ENCODE results near the gene NSUN2.

The NSUN2 gene

DNA sequence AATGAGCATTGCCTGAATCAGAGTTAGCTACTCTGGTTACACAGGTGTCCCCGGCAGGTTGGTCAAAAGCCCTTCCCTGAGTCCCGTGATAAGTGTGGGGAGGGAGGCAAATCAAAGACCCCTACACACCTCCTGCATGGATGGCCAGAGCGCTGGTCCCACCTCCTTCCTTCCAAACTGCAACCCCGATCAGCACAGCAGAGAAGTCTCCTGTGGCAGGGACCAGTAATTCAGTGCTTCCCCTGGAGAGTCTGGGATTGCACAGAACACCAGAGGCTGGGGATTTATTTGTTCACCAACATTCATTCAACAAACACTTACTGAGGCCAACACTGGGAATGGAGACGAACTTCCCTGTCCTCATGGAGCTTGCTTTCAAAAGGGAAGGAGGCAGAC is 46.2 kb downstream of the NSUN2 start:
- Mint-ChIP-seq H3K27ac (no peak overlapping the region), H3K4me3 (no peak overlapping the region), H3K36me3 (ENCODE audit: low read depth) (no peaks in the 10 kb centered on the region), H3K27me3 (peaks cover 51% of the 10 kb centered on the region), H3K4me1 (ENCODE audit: low read depth) (no peaks in the 10 kb centered on the region), H3K9me3 (no peaks in the 10 kb centered on the region)
- no peak for DNase-seq

DNA sequence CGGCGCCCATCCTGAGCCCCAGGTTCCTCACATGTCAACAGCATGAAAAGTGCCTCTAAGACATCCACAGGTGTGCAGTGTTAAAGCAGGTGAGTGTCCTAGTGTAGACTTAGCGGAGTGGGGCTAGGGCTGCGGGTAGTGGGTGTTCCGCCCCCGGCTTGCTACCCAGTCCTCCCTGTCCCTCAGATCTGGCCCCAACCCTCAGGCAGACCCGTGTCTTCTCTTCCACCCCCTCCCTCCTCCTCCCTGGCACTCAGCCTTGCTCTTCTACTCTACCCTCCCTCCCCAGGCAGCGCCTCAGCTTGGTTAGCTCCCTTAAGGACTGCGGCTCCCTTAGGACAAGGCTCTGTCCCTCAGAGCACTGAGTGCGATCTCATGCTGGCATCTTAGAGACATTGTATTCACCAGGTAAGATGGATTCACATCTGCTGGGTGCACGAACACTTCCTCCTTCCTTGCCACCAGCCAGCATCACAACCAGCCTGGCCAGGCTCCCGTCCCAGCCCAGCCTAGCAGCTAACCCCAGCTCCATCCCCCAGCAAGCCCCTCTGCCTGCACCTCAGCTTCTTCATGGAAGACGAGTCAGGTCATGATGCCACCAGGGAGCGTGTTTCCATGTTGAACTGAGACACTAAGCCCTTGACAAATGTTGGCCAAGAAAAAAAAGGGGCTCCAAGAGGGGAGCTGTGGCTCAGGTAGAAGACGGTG is 46.8 kb downstream of the NSUN2 start:
- no peaks in the 10 kb centered on the region for H3K4me1 Mint-ChIP-seq (ENCODE audit: low read depth)
- peaks cover 56% of the 10 kb centered on the region for H3K27me3 Mint-ChIP-seq
- H3K36me3 Mint-ChIP-seq (ENCODE audit: low read depth) = no peaks in the 10 kb centered on the region
- H3K27ac Mint-ChIP-seq = no peak overlapping the region
- H3K4me3 Mint-ChIP-seq = no peak overlapping the region
- no peak for DNase-seq
- no peaks in the 10 kb centered on the region for H3K9me3 Mint-ChIP-seq

DNA sequence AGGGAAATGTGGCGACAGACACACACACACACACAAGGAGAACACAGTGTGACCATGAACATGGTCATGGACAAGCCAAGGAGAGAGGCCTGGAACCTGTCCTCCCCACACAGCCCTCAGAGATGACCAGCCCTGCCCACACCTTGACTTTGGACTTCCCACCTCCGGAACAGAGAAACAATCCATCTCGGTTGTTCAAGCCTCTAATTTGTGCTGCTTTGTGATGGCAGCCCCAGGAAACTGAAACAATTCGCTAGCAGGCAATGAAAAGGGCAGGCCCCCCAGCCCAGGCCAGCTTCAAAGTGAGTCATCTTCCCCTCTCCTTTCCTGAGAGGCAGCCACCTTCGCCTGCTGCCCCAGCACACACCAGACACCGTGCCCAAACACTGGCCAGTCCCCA is 47.7 kb downstream of the NSUN2 start:
- H3K27me3 Mint-ChIP-seq = peaks cover 63% of the 10 kb centered on the region
- H3K9me3 Mint-ChIP-seq = no peaks in the 10 kb centered on the region
- no peak overlapping the region for H3K27ac Mint-ChIP-seq
- DNase-seq = no peak
- H3K4me1 Mint-ChIP-seq (ENCODE audit: low read depth) = no peaks in the 10 kb centered on the region
- no peaks in the 10 kb centered on the region for H3K36me3 Mint-ChIP-seq (ENCODE audit: low read depth)
- H3K4me3 Mint-ChIP-seq = no peak overlapping the region

DNA sequence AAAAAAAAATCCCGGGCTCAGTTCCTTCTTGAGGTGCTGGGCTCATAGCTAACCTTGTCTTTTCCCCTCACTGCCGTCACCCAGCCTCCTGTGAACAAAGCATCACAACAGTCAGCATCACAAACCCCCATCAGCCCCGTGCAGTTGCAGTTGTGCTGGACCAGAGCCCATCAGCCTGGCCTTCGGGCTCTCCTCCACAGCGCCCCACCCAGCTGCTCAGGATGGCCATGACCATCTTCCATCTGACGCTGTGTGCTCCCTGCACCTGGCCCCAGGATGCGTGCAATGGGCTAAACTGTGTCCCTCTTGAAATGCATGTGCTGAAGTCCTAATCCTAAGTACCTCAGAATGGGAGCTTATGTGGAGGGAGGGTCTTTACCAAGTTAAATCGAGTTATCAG is 48.1 kb downstream of the NSUN2 start:
- DNase-seq = no peak
- Mint-ChIP-seq H3K27ac (no peak overlapping the region), H3K9me3 (no peaks in the 10 kb centered on the region), H3K27me3 (peaks cover 67% of the 10 kb centered on the region), H3K36me3 (ENCODE audit: low read depth) (no peaks in the 10 kb centered on the region), H3K4me3 (no peak overlapping the region), H3K4me1 (ENCODE audit: low read depth) (no peaks in the 10 kb centered on the region)

DNA sequence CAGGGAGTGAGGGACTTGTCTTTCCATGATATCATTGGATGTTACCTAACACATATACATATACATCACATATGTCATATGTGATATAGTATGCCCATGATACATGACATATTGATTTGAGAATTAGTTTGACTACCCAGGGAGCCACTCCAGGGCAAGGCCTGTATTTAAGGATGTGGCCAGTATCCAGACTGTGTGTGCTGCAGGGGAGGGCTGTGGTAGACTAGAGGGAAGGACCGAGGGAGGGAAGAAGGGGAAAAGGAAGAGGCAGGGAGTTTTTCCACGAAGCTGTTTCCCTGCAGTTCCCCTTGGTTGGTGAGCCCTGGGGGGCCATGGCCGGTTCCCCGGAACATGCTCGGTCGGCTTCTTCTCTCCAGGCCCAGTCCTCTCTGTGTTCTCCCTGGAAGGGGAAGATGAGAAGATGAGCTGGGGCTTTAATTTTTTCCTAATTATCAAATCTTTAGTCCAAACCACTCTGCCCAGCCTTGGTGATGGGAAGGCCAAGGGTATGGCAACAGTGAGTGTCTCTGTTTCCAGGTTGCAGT is 48.7 kb downstream of the NSUN2 start:
- Mint-ChIP-seq H3K27me3 (peaks cover 72% of the 10 kb centered on the region), H3K9me3 (no peaks in the 10 kb centered on the region), H3K4me3 (no peak overlapping the region), H3K36me3 (ENCODE audit: low read depth) (no peaks in the 10 kb centered on the region), H3K4me1 (ENCODE audit: low read depth) (no peaks in the 10 kb centered on the region), H3K27ac (no peak overlapping the region)
- no peak for DNase-seq

DNA sequence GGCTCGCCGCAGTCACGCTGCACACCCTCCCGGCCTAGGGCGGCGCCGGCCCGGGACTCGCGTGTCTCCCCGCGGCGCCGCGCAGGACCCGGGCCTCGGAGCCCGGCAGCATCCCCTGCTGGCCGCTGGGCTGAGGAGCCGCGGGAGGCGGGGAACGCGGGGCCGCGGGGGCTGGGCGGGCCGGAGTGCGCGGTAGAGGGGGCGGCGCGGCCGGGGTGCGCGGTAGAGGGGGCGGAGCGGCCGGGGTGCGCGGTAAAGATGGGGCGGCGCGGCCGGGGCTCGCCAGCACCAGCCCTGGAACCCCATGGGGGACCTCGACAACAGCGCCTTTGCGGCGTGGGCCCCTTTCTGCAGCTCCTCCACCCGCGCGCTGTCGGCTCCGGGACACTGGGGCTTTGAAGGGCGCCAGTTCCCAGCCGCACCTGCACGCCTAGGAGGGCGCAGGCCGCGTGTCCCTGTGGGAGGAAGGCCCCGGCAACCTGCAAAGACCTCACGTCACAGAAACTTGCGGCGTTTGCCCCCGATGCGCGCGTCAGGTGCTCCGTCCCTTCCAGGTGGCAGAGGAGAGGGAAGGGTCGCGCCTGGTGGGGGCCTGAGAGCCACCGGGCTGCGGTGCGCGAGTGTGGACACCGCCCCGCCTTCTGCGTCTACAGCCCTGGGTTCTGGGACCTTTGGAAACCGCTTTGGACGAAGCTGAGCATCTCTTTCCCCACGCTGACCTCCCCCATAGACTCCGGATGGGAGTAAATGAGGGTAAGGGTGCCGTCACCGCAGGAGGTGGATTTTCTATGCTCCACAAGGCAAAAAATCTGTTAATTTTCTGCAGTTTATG is 49.6 kb downstream of the NSUN2 start:
- no peak for DNase-seq
- Mint-ChIP-seq H3K36me3 (ENCODE audit: low read depth) (no peaks in the 10 kb centered on the region), H3K9me3 (no peaks in the 10 kb centered on the region), H3K4me3 (no peak overlapping the region), H3K4me1 (ENCODE audit: low read depth) (no peaks in the 10 kb centered on the region), H3K27me3 (peaks cover 80% of the 10 kb centered on the region), H3K27ac (no peak overlapping the region)

DNA sequence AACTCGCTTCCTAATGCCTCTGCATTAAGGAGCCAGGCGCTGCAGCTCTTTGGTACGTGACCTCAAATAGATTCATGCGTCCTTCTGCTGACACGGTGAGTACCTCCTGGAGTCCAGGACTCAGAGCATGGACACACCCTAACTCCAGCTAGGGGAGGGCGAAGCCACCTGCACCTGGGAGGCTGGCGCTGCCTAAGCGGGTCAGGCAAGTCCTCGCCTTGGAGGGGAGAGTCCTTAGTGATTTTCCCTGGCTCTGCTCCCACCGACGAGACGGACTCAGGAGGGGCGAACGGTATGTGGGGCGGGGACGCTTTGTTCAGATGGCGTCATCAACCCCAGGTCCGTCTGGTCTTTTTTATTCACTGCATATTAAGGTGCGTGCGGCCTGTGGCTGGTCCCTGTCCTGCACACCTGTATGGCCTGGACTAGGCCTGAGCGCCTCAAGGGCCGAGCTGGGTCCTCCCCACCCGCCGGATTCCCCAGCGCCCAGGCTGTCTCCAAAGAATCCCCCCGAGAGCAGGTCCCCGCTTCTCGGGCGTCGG is 50.3 kb downstream of the NSUN2 start:
- H3K27me3 Mint-ChIP-seq = peaks cover 87% of the 10 kb centered on the region
- no peaks in the 10 kb centered on the region for H3K9me3 Mint-ChIP-seq
- H3K36me3 Mint-ChIP-seq (ENCODE audit: low read depth) = no peaks in the 10 kb centered on the region
- H3K4me1 Mint-ChIP-seq (ENCODE audit: low read depth) = no peaks in the 10 kb centered on the region
- H3K27ac Mint-ChIP-seq = no peak overlapping the region
- H3K4me3 Mint-ChIP-seq = no peak overlapping the region
- no peak for DNase-seq

DNA sequence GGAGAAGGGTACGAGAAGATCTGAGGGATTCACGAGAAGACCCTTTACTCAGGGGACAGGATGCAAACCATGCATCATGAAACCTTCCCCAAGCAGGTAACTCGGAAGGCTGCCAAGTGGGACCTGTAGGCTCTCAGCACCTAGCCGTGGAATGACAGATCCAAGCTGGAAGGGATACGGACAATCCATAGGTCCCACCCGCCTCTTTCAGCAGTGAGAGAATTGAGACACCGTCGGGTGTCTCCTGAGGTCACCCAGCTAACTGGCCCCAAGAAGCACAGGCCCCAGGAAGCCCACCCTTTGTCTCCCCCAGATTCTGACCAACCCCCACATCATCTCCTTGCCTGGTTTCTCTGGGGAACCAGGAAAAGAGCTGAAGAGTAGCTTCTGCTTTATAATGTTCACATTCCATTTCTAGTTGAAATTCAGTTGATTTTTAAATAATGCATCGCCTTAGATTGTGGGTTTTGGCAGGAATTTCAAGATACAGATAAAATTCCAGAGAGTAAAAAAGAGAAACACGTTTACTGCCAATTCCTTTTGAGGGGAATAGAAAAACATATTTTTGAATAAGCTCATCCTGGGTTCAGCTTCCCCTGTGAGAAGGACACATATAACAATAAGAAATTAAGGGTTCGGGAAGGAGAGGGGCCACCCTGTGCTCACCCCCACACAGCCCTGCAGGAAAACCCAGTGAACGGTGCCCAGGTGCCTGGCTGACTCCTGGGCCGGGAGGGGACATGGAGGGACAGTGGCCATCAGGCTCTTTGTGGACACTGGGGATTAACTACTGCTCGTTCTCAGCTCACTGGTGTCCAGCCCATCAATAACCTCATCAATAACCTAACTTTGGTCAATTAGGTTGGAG is 51.1 kb downstream of the NSUN2 start:
- no peak overlapping the region for H3K4me3 Mint-ChIP-seq
- no peak overlapping the region for H3K27ac Mint-ChIP-seq
- peaks cover 87% of the 10 kb centered on the region for H3K27me3 Mint-ChIP-seq
- no peak for DNase-seq
- no peaks in the 10 kb centered on the region for H3K9me3 Mint-ChIP-seq
- H3K36me3 Mint-ChIP-seq (ENCODE audit: low read depth) = no peaks in the 10 kb centered on the region
- no peaks in the 10 kb centered on the region for H3K4me1 Mint-ChIP-seq (ENCODE audit: low read depth)

DNA sequence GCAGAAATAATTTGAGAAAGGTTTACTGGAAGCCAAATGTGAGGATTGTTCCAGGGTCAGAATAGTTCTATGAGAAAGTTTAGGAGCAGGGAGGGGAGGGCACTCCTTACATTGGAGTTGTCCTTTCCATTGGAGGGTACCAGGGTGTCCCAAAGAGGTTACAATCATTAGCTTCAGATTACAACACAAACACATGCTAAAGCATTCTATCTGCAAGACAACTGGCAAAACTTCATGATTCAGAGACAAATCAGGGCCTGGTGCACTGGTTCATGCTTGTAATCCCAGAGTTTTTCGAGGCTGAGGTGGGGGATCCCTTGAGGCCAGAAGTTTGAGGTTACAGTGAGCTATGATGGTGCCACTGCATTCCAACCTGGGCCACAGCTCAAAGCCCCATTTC is 51.8 kb downstream of the NSUN2 start:
- DNase-seq = no peak
- H3K4me1 Mint-ChIP-seq (ENCODE audit: low read depth) = no peaks in the 10 kb centered on the region
- H3K27ac Mint-ChIP-seq = no peak overlapping the region
- no peak overlapping the region for H3K4me3 Mint-ChIP-seq
- peaks cover 85% of the 10 kb centered on the region for H3K27me3 Mint-ChIP-seq
- H3K36me3 Mint-ChIP-seq (ENCODE audit: low read depth) = no peaks in the 10 kb centered on the region
- H3K9me3 Mint-ChIP-seq = no peaks in the 10 kb centered on the region

DNA sequence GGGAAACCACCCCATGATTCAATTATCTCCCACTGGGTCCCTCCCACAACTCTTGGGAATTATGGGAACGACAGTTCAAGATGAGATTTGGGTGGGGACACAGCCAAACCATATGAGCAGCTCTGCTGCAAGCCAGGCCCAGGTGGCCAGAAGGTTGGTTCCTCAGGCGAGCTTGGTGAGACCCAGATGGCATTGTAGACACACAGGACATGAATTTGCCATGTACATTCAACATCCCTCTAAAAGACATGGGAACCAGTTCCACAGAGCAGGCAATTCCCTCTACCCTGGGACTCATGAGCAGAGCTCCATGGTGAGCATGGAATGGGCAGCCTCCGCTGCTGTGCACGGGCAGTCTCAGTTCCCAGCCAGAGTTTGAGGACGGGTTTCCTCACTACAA is 53.3 kb downstream of the NSUN2 start:
- Mint-ChIP-seq H3K27ac (no peak overlapping the region), H3K9me3 (no peaks in the 10 kb centered on the region), H3K36me3 (ENCODE audit: low read depth) (no peaks in the 10 kb centered on the region), H3K4me1 (ENCODE audit: low read depth) (no peaks in the 10 kb centered on the region), H3K27me3 (peaks cover 70% of the 10 kb centered on the region), H3K4me3 (no peak overlapping the region)
- no peak for DNase-seq

DNA sequence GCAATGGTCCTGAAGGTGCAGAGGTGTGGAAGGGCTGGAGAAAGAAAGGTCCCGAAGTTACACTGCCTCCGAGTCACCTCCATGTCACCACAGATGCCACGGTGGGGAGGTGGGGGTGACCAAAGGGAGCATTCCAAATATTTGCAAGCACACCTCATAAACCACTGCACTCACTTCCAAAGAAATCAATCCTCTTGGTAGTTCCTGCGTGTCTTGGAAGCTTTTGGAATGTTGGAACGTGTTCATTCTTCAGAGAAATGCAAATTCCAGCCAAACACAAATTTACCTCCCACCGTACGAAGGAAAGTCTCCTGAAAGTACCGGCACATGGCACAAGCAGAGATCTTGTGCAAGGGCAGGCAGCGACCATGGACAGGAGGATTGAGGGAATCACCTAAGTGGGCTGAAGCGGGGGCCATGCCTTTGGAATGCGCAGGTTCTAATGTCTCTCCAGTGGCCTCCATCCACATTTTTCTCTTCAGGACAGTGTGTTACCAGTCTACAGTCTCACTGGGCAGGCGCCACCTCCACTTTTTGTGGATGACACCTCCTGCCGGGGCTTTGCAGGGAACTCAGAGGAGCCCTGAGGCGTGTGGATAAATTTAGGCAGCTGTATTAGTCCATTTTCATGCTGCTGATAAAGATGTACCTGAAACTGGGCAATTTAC is 54.0 kb downstream of the NSUN2 start:
- H3K27me3 Mint-ChIP-seq = peaks cover 63% of the 10 kb centered on the region
- no peak overlapping the region for H3K27ac Mint-ChIP-seq
- H3K9me3 Mint-ChIP-seq = no peaks in the 10 kb centered on the region
- H3K4me3 Mint-ChIP-seq = no peak overlapping the region
- DNase-seq = no peak
- H3K4me1 Mint-ChIP-seq (ENCODE audit: low read depth) = no peaks in the 10 kb centered on the region
- no peaks in the 10 kb centered on the region for H3K36me3 Mint-ChIP-seq (ENCODE audit: low read depth)

DNA sequence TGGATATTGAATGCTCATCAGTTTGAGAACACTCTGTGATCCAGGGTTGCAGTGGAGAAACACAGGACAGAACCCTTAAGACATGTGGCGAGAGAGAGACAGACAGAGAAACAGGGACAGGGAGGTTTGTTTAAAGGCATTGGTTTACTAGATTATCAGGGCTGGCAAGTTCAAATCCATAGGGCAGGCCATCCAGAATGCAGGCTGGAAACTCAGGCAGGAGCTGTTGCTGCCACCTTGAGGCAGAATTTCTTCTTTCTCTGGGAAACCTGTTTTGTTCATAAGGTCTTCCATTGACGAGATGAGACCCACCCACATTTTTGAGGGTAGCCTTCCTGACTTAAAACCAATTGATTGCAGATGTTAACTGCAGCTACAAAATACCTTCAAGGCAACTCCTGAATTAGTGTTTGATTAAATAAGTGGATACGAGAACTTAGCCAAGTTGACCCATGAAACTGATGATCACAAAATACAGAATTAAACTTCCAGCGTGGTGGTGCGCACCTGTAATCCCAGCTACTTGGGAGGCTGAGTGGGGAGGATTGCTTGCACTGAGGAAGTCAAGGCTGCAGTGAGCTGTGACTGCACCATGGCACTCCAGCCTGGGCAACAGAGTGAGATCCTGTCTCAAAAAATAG is 55.9 kb downstream of the NSUN2 start:
- no peak for DNase-seq
- peaks cover 50% of the 10 kb centered on the region for H3K27me3 Mint-ChIP-seq

DNA sequence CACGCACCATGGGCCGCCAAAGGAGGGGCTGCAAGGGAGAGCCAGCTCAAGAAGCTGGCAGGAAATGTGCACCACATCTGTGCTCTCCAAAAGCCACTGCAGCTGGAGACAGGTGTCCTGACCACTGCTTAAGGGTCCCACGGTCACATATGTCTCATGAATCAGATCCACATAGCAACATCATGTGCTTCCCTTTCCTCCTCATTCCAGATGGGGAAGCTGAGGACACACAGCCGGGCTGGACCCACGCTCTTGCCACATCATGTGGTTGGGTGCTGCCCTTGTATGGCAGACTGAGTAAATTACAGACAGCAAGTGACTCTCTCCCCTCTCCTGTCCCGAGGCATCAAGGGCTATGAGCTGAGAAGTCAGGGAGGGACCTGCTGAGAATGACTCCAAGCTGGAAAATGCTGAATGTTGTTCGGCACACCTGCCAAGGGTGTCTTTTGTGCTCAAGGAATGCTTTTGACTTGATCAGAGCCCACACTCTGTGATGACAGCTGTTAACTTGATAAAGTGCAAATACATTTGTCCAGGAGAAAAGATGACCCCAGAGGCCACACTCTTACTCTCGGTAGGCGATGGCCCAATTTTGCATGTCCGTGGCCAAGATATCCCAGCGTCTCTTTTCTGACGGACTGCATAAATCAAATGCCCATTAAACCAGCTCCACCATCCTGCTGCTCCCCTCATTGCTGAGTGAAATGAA is 58.2 kb downstream of the NSUN2 start:
- no peak overlapping the region for H3K27ac Mint-ChIP-seq
- H3K36me3 Mint-ChIP-seq (ENCODE audit: low read depth) = no peaks in the 10 kb centered on the region
- no peaks in the 10 kb centered on the region for H3K9me3 Mint-ChIP-seq
- no peaks in the 10 kb centered on the region for H3K4me1 Mint-ChIP-seq (ENCODE audit: low read depth)
- DNase-seq = no peak
- H3K4me3 Mint-ChIP-seq = no peak overlapping the region
- H3K27me3 Mint-ChIP-seq = peaks cover 36% of the 10 kb centered on the region

More for the DNA sequence above, 55.9 kb downstream of the NSUN2 start:
- Mint-ChIP-seq H3K4me3 (no peak overlapping the region), H3K4me1 (ENCODE audit: low read depth) (no peaks in the 10 kb centered on the region), H3K36me3 (ENCODE audit: low read depth) (no peaks in the 10 kb centered on the region), H3K27ac (no peak overlapping the region), H3K9me3 (no peaks in the 10 kb centered on the region)
